Muscle layer of colon (tissue), 2 donors: Measurements from ENCODE around the gene PDE8B.
A peak's percentile ranks its signal among the peaks of the same experiment; 100 is the strongest.

Experiments used
- H3K27ac ChIP-seq: one replicate; pipeline ENCODE4 v1.7.0; 2013; ENCODE audit warnings: low read depth, mild to moderate bottlenecking, low read length, moderate library complexity
- H3K27me3 ChIP-seq, 2 donors: one replicate each; pipeline ENCODE4 v1.7.0; 2013; ENCODE audit warnings: low read length in 2 of 2, mild to moderate bottlenecking in 2 of 2; ENCODE audit not compliant: insufficient read depth in 2 of 2, control insufficient read depth in 1 of 2
- H3K36me3 ChIP-seq: one replicate; pipeline ENCODE4 v1.7.0; 2013; ENCODE audit warnings: mild to moderate bottlenecking, low read length; ENCODE audit not compliant: insufficient read depth
- H3K4me1 ChIP-seq: one replicate; pipeline ENCODE4 v1.7.0; 2013; ENCODE audit warnings: mild to moderate bottlenecking, low read length; ENCODE audit not compliant: insufficient read depth
- H3K4me3 ChIP-seq, 2 donors: one replicate each; pipeline ENCODE4 v1.7.0; 2013; ENCODE audit warnings: low read length in 2 of 2, low read depth in 1 of 2, mild to moderate bottlenecking in 1 of 2, moderate library complexity in 1 of 2
- H3K9ac ChIP-seq: one replicate; pipeline ENCODE4 v1.7.0; 2013; ENCODE audit warnings: low read length
- H3K9me3 ChIP-seq: one replicate; pipeline ENCODE4 v1.7.0; 2013; ENCODE audit warnings: mild to moderate bottlenecking, low read length
- donor health status: abdominal sarcoma.
- donor health status: Adenocarcinoma of cecum.

PDE8B gene

GRCh38 chr5:77424921-77425320, 214.4 kb downstream of the PDE8B start:
- no peaks in the 10 kb centered on the region for H3K9me3 ChIP-seq
- H3K4me3 ChIP-seq, result no peak overlapping the region
- H3K27me3 ChIP-seq, result no peaks in the 10 kb centered on the region
- no peak overlapping the region for H3K27ac ChIP-seq
- H3K4me1 ChIP-seq, result peaks cover 19% of the 10 kb centered on the region
- H3K36me3 ChIP-seq, result no peaks in the 10 kb centered on the region
- H3K9ac ChIP-seq, result no peak overlapping the region

GRCh38 chr5:77425420-77425819, 214.9 kb downstream of the PDE8B start:
- peaks cover under 1% of the 10 kb centered on the region for H3K36me3 ChIP-seq
- peaks cover 19% of the 10 kb centered on the region for H3K4me1 ChIP-seq
- no peak overlapping the region for H3K4me3 ChIP-seq
- H3K27ac ChIP-seq, result no peak overlapping the region
- no peak overlapping the region for H3K9ac ChIP-seq
- no peaks in the 10 kb centered on the region for H3K9me3 ChIP-seq
- H3K27me3 ChIP-seq, result no peaks in the 10 kb centered on the region

GRCh38 chr5:77425998-77426659, 215.6 kb downstream of the PDE8B start:
- no peak overlapping the region for H3K4me3 ChIP-seq
- H3K4me1 ChIP-seq, result peaks cover 19% of the 10 kb centered on the region
- H3K27me3 ChIP-seq, result no peaks in the 10 kb centered on the region
- no peak overlapping the region for H3K9ac ChIP-seq
- peaks cover 5% of the 10 kb centered on the region for H3K36me3 ChIP-seq
- no peaks in the 10 kb centered on the region for H3K9me3 ChIP-seq
- H3K27ac ChIP-seq, result no peak overlapping the region

- Histone ChIP-seq H3K27ac (no peak overlapping the region), H3K27me3 (no peaks in the 10 kb centered on the region), H3K9me3 (no peaks in the 10 kb centered on the region), H3K4me1 (peaks cover 19% of the 10 kb centered on the region), H3K9ac (no peak overlapping the region), H3K36me3 (peaks cover 7% of the 10 kb centered on the region), H3K4me3 (no peak overlapping the region)
Observed at GRCh38 chr5:77426670-77427069, 216.2 kb downstream of the PDE8B start.

- H3K9ac ChIP-seq, result no peak overlapping the region
- no peak overlapping the region for H3K4me3 ChIP-seq
- H3K27me3 ChIP-seq, result no peaks in the 10 kb centered on the region
- H3K27ac ChIP-seq, result peak overlapping the region; percentile 32
- H3K9me3 ChIP-seq, result no peaks in the 10 kb centered on the region
- peaks cover 19% of the 10 kb centered on the region for H3K4me1 ChIP-seq
- H3K36me3 ChIP-seq, result peaks cover 20% of the 10 kb centered on the region
Observed at GRCh38 chr5:77427998-77428397, 217.5 kb downstream of the PDE8B start.

GRCh38 chr5:77428526-77428925, 218.0 kb downstream of the PDE8B start:
- Histone ChIP-seq H3K4me3 (no peak overlapping the region), H3K9me3 (no peaks in the 10 kb centered on the region), H3K9ac (no peak overlapping the region), H3K36me3 (peaks cover 22% of the 10 kb centered on the region), H3K27me3 (no peaks in the 10 kb centered on the region), H3K27ac (peak overlapping the region; percentile 32), H3K4me1 (peaks cover 19% of the 10 kb centered on the region)

GRCh38 chr5:77430726-77431125, 220.2 kb downstream of the PDE8B start:
- Histone ChIP-seq H3K27ac (no peak overlapping the region), H3K36me3 (peaks cover 35% of the 10 kb centered on the region), H3K9ac (no peak overlapping the region), H3K4me3 (no peak overlapping the region), H3K27me3 (no peaks in the 10 kb centered on the region), H3K4me1 (peaks cover 19% of the 10 kb centered on the region), H3K9me3 (no peaks in the 10 kb centered on the region)

- Histone ChIP-seq H3K4me3 (no peak overlapping the region), H3K36me3 (peaks cover 40% of the 10 kb centered on the region), H3K4me1 (peaks cover 19% of the 10 kb centered on the region), H3K9ac (no peak overlapping the region), H3K27me3 (no peaks in the 10 kb centered on the region), H3K27ac (no peak overlapping the region), H3K9me3 (no peaks in the 10 kb centered on the region)
Observed at GRCh38 chr5:77431286-77431685, 220.8 kb downstream of the PDE8B start.

GRCh38 chr5:77431719-77432118, 221.2 kb downstream of the PDE8B start:
- Histone ChIP-seq H3K9me3 (no peaks in the 10 kb centered on the region), H3K9ac (no peak overlapping the region), H3K27ac (no peak overlapping the region), H3K27me3 (no peaks in the 10 kb centered on the region), H3K4me1 (peaks cover 24% of the 10 kb centered on the region), H3K4me3 (no peak overlapping the region), H3K36me3 (peaks cover 40% of the 10 kb centered on the region)

GRCh38 chr5:77437194-77437593, 226.7 kb downstream of the PDE8B start:
- Histone ChIP-seq H3K9me3 (no peaks in the 10 kb centered on the region), H3K4me3 (no peak overlapping the region), H3K27me3 (no peaks in the 10 kb centered on the region), H3K9ac (no peak overlapping the region), H3K36me3 (peaks cover 36% of the 10 kb centered on the region), H3K4me1 (peaks cover 9% of the 10 kb centered on the region), H3K27ac (no peak overlapping the region)

GRCh38 chr5:77438071-77438470, 227.6 kb downstream of the PDE8B start:
- Histone ChIP-seq H3K27me3 (no peaks in the 10 kb centered on the region), H3K36me3 (peaks cover 27% of the 10 kb centered on the region), H3K9ac (no peak overlapping the region), H3K4me1 (peaks cover 9% of the 10 kb centered on the region), H3K27ac (no peak overlapping the region), H3K9me3 (no peaks in the 10 kb centered on the region), H3K4me3 (no peak overlapping the region)

- Histone ChIP-seq H3K4me3 (no peak overlapping the region), H3K36me3 (peaks cover 13% of the 10 kb centered on the region), H3K27me3 (no peaks in the 10 kb centered on the region), H3K9me3 (no peaks in the 10 kb centered on the region), H3K9ac (no peak overlapping the region), H3K4me1 (no peaks in the 10 kb centered on the region), H3K27ac (no peak overlapping the region)
Observed at GRCh38 chr5:77443670-77444069, 233.2 kb downstream of the PDE8B start.
